NCI-H524 treated with DMSO at 0.1 percent for 48 hours (cell line): Measurements from ENCODE around the gene AIG1.

ENCODE experiments used
- DNase-seq: peaks from one replicate; lab custom pipeline; 2025; lab: John Stamatoyannopoulos, UW

Gene AIG1

GRCh38 chr6:143196525-143197225, 136.0 kb downstream of the AIG1 start:
- DNase-seq = no peak

GRCh38 chr6:143197377-143197776, 136.7 kb downstream of the AIG1 start:
- no peak for DNase-seq

DNA sequence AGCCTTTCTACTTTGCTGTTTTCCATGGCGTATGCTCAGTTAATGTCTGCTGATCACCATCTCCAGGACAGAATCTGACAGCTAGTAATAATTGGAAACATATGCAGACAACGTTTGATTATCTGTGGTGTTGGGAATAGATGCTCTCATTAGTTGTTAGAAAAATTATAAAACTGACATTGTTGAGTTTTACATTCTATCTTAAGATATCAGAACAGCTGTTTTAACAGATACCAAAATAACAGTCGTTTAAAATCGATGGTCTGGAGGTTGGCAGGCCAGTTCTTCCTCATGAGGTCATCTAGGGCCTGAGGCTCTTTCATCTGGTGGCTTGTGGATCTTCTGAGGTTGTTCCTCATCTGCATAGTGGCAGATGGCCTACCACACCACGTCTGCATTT, 137.6 kb downstream of the AIG1 start:
- DNase-seq = no peak

GRCh38 chr6:143199291-143199690, 138.6 kb downstream of the AIG1 start:
- DNase-seq = no peak

DNA sequence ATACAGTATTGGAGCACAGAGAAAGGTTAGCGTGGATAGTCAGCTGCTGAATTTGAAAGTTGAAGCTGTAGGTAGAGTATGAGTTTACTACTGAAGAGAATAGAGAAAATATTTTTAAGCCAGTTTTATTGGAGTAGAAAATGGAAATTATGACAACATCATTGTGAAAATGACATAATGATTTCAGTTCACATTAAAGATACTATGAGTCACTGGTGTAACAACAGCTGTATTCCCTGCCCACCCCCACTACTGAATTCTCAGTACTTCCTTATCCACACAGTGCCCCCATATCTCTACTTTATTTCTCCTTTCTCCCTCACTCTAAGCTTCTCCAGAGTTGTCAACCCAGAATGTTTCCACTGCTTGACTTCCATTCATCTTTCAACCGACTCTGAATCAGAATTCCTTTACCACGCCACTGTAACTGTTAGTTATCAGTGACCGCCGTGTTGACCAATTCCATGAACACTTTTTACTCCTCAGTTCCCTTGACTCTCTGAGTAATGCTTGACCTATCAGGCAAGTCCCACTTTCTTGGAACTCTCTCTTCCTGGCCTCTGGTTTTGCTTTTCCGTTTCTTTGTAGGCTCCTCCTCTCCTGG, 139.6 kb downstream of the AIG1 start:
- DNase-seq = no peak

DNA sequence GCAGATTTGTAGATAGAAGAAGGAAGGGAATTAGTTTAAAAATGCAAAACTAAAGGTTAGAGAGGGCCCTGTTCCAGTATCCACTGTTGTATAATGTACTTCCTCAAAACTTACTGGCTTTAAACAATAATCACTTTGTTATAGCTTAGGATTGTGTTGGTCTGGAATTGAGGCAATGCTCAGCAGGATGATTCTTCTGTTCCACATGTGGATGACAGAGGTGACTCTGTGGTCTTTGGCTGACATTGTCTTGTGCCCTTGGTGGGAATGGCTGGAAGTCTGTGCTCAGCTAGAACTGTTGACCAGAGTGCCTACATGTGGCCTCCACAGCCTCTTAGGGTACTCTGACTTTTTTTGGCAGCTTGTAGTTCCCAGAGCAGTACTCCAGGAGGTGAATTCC, 143.4 kb downstream of the AIG1 start:
- DNase-seq = no peak

GRCh38 chr6:143205131-143205535, 144.4 kb downstream of the AIG1 start:
- DNase-seq = no peak

DNA sequence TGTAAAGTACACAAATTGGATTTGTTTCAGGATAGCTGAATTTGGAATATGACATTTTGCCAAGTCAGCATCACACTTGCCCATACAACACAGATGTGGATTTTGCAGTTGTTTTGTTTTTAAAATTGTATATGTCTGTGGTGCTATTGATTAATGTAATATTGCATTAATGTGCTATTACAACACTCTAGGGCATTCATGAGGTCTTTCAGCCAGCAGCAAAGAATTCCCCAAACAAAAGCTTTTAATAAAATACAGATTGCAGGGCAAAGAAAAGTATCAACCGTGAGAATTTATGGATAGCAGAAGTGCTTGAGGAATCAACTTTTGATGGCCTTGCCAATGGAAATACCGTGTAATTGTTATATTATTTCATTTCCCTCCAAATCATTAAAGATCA, 144.9 kb downstream of the AIG1 start:
- DNase-seq = no peak

DNA sequence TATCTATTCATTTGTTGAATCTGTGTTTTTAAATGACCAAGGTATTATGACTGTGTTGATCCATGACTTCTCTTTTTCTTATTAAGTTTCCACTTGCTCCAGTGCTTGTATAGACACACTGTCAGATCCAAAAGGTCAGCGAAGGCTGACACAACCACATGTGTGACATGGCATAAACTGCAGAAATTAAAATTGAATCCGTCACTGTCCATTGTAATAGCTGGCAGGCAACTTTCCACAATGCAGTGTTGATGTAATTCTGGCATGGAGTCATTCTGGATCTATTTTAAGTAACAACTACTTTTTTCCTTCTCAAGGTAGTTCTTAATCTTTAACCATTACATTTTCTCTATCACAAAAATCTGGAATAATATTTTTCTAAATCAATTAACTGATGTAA, 145.3 kb downstream of the AIG1 start:
- no peak for DNase-seq

GRCh38 chr6:143206550-143206949, 145.9 kb downstream of the AIG1 start:
- no peak for DNase-seq

GRCh38 chr6:143210420-143210819, 149.7 kb downstream of the AIG1 start:
- DNase-seq = no peak

- no peak for DNase-seq
Measured at GRCh38 chr6:143213859-143214376, 153.2 kb downstream of the AIG1 start.

GRCh38 chr6:143215363-143215762, 154.7 kb downstream of the AIG1 start:
- DNase-seq = no peak

GRCh38 chr6:143215771-143216170, 155.1 kb downstream of the AIG1 start:
- DNase-seq = no peak

DNA sequence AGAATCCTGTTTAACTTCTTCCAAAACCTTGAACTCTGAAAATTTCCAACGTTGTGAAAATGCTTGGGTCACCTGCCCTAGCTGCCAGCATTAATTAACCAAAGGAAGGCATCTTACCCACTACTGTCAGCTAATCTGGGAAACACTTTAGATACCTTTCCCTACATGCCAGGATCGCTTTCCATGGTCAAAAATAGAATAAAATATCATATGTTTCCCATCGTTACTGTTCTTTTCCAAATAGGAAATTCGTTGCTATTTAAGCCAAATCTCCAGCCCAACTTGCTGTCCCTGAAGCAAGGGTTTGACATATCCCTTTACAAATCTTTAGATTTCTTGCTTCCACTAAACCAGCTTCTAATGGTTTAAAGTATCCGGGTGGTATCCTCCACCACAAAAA, 157.5 kb downstream of the AIG1 start:
- no peak for DNase-seq

GRCh38 chr6:143221698-143222097, 161.0 kb downstream of the AIG1 start:
- DNase-seq = no peak

GRCh38 chr6:143222310-143222709, 161.6 kb downstream of the AIG1 start:
- DNase-seq = no peak

DNA sequence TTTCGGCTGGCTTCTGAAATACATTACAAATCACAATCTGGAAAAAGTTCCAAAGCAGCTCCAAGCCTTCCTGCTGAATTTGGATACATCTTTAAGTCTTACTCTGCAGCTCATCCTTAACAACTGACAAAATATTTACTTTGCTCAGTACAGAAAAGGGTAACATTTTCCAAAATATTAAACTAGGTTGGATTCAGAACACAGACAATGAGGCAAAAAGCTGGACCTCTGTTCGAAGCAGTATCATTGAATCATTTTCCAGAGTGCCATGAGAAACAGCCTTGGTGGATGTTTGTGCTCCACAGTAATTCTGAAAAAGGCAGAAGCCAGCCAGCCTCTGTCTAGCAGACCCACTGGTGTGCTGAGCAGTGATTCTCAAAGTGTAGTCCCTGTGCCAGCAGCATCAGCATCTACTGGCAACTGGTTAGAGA, 162.1 kb downstream of the AIG1 start:
- no peak for DNase-seq

DNA sequence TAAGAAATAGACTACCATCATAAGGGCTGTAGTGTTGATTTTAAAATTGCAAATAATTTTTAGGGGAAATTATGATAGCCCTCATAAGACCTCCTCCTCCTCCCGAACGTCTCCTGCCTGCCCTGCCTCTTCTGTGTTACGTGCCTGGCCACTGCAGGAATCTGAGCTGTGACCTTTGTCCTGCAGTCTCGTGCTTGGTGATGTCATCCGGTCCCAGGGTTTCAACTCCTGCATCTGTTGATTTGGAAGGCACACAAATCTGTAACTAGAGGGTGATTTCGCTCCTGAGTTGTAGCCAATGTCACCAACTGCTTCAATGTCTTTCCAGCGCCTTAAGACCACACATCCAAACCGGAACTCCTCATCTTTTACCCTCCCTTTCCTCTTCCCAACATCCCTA, 163.2 kb downstream of the AIG1 start:
- no peak for DNase-seq

DNA sequence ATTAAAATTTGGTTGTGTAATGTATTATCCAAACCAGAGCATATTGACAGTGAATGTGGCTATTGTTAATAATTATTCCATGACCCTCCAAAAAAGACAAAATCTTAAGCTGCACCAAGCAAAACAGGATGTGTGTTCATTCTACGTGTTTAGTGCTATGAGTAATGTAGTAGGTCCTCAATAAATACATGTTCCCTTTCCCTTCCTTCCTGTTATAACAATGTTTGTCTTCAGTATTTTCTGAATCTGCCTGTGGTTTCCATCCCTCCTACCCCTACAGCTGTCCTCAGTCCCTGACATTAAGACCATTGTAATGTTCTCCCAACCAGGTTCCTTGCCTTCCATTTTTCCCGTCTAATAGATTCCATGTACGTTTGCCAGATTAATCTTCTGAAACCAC, 163.8 kb downstream of the AIG1 start:
- no peak for DNase-seq

GRCh38 chr6:143225929-143226328, 165.2 kb downstream of the AIG1 start:
- no peak for DNase-seq

- DNase-seq = no peak
Measured at GRCh38 chr6:143227675-143228074, 167.0 kb downstream of the AIG1 start.

- no peak for DNase-seq
Measured at GRCh38 chr6:143229400-143229799, 168.7 kb downstream of the AIG1 start.

DNA sequence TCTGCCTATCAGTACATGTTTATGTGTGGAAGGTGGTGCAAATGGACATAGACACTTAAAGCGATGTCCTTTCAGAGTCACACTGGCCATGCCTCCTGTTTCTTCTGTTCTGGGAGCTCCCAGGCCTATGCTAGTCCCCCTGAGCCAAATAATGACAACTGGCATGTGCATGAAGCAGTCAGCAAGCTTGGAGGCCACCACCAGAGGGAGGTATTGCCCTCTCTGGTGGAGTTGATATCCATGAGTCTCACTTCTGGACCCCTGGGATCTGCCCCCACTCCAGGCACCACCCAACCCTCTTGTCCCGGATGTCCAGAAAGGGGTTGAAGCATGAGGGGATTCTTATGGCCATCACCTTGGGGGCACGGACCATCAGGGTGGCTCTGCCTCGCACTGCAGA, 172.2 kb downstream of the AIG1 start:
- peak; percentile 18 for DNase-seq
